Mammary epithelial cell (primary cell): Measurements from ENCODE around the gene CXCR1.

ENCODE experiments used
- EZH2 ChIP-seq: IDR thresholded peaks from 2 replicates; pipeline ENCODE4 v1.6.1; 2012; ENCODE audit warnings: low read length, inconsistent platforms, borderline replicate concordance
- TF ChIP-seq, protein P1 (sequence below), 2 donors: IDR thresholded peaks in 1 of 2; conservative IDR thresholded peaks in 1 of 2; 2 replicates each; pipeline ENCODE4 v1.5.1; 2011 to 2012; ENCODE audit warnings: inconsistent platforms in 2 of 2, low read length in 2 of 2, mild to moderate bottlenecking in 2 of 2, control low read depth in 1 of 2, low read depth in 1 of 2; ENCODE audit not compliant: insufficient read depth in 1 of 2; ENCODE audit errors: extremely low read depth in 1 of 2

DNA sequence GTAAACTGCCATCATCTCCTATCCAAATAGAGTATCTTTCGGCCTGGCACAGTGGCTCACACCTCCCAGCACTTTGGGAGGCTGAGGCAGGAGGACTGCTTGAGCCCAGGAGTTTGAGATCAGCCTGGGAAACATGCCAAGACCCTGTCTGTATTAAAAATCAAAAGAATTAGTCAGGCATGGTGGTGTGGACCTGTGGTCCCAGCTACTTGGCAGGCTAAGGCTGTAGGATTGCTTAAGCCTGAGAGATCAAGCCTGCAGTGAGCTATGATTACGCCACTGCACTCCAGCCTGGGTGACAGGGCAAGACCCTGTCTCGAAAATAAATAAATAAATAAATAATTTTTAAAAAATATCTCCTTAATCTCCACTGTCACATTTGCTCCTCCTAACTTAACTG, 35.5 kb upstream of the CXCR1 start:
- TF ChIP-seq, protein P1, sequence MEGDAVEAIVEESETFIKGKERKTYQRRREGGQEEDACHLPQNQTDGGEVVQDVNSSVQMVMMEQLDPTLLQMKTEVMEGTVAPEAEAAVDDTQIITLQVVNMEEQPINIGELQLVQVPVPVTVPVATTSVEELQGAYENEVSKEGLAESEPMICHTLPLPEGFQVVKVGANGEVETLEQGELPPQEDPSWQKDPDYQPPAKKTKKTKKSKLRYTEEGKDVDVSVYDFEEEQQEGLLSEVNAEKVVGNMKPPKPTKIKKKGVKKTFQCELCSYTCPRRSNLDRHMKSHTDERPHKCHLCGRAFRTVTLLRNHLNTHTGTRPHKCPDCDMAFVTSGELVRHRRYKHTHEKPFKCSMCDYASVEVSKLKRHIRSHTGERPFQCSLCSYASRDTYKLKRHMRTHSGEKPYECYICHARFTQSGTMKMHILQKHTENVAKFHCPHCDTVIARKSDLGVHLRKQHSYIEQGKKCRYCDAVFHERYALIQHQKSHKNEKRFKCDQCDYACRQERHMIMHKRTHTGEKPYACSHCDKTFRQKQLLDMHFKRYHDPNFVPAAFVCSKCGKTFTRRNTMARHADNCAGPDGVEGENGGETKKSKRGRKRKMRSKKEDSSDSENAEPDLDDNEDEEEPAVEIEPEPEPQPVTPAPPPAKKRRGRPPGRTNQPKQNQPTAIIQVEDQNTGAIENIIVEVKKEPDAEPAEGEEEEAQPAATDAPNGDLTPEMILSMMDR (conservative IDR thresholded peaks at IDR 0.05 in 1 of 2, IDR thresholded peaks at IDR 0.05 in 1 of 2; ENCODE audit: extremely low read depth in 1 of 2, insufficient read depth in 1 of 2, low read depth in 1 of 2, low read length in 2 of 2), result no peak
- TF ChIP-seq EZH2, result no peak
